Neuronal stem cell (in vitro differentiated cells): ENCODE results near the gene LRRC27.

Source experiments
- DNase-seq: peaks from one replicate; pipeline ENCODE4 v3.0.0-alpha.2; 2013; ENCODE audit warnings: low spot score
- H2AFZ ChIP-seq: one replicate; pipeline ENCODE4 v1.6.1; 2013; ENCODE audit warnings: mild to moderate bottlenecking, low read length, inconsistent platforms
- H2AK5ac ChIP-seq: 2 replicates; pipeline ENCODE4 v1.6.1; 2013; ENCODE audit warnings: low read depth, mild to moderate bottlenecking, inconsistent platforms, low read length, moderate library complexity, mixed read lengths
- H2BK120ac ChIP-seq: 2 replicates; pipeline ENCODE4 v1.6.1; 2013; ENCODE audit warnings: low read depth, mild to moderate bottlenecking, inconsistent platforms, low read length, moderate library complexity, mixed read lengths
- H2BK12ac ChIP-seq: one replicate; pipeline ENCODE4 v1.6.1; 2013; ENCODE audit warnings: low read length, inconsistent platforms
- H2BK15ac ChIP-seq: 2 replicates; pipeline ENCODE4 v1.6.1; 2013; ENCODE audit warnings: mild to moderate bottlenecking, low read length, inconsistent platforms, mixed read lengths
- H2BK5ac ChIP-seq: one replicate; pipeline ENCODE4 v1.6.1; 2013; ENCODE audit warnings: inconsistent platforms, mild to moderate bottlenecking, low read length, moderate library complexity
- H3K14ac ChIP-seq: one replicate; pipeline ENCODE4 v1.6.1; 2013; ENCODE audit warnings: low read length, inconsistent platforms
- H3K18ac ChIP-seq: 2 replicates; pipeline ENCODE4 v1.6.1; 2013; ENCODE audit warnings: low read length, inconsistent platforms
- H3K23ac ChIP-seq: 2 replicates; pipeline ENCODE4 v1.6.1; 2013; ENCODE audit warnings: low read depth, mild to moderate bottlenecking, mixed read lengths, low read length, inconsistent platforms; ENCODE audit not compliant: poor library complexity
- H3K27ac ChIP-seq: replicated peaks from 3 replicates; pipeline ENCODE4 v1.5.1; 2013; ENCODE audit warnings: low read length, inconsistent platforms
- H3K27me3 ChIP-seq, 3 experiments: 2 replicates each; pipeline ENCODE4 v1.6.1; 2013; ENCODE audit warnings: low read length in 3 of 3, mild to moderate bottlenecking in 2 of 3, inconsistent platforms in 1 of 3, low read depth in 1 of 3, mixed read lengths in 1 of 3, moderate library complexity in 1 of 3; ENCODE audit not compliant: control insufficient read depth in 3 of 3, insufficient read depth in 3 of 3
- H3K36me3 ChIP-seq, 2 donors: replicated peaks in 1 of 2; 2 replicates each; pipeline ENCODE4 v1.6.1; 2013; ENCODE audit warnings: low read length in 2 of 2; ENCODE audit not compliant: control insufficient read depth in 2 of 2, insufficient read depth in 2 of 2
- H3K4ac ChIP-seq: 2 replicates; pipeline ENCODE4 v1.6.1; 2013; ENCODE audit warnings: inconsistent platforms, mild to moderate bottlenecking, low read length, moderate library complexity
- H3K4me1 ChIP-seq, 2 donors: 1 replicate in 1 of 2; 2 replicates in 1 of 2; pipeline ENCODE4 v1.6.1; 2013; ENCODE audit warnings: low read length in 2 of 2, low read depth in 1 of 2; ENCODE audit not compliant: control insufficient read depth in 2 of 2, insufficient read depth in 1 of 2
- H3K4me2 ChIP-seq: one replicate; pipeline ENCODE4 v1.6.1; 2013; ENCODE audit warnings: mild to moderate bottlenecking, low read length, inconsistent platforms; ENCODE audit not compliant: insufficient read depth, poor library complexity, severe bottlenecking
- H3K4me3 ChIP-seq, 2 donors: 2 replicates each; pipeline ENCODE4 v1.5.1; 2013; ENCODE audit warnings: low read length in 2 of 2, mild to moderate bottlenecking in 2 of 2, inconsistent platforms in 1 of 2, moderate library complexity in 1 of 2
- H3K79me1 ChIP-seq: one replicate; pipeline ENCODE4 v1.6.1; 2013; ENCODE audit warnings: low read depth, mild to moderate bottlenecking, inconsistent platforms, low read length, moderate library complexity
- H3K9ac ChIP-seq: one replicate; pipeline ENCODE4 v1.6.1; 2013; ENCODE audit warnings: mild to moderate bottlenecking, low read depth, low read length, inconsistent platforms; ENCODE audit not compliant: poor library complexity
- H3K9me3 ChIP-seq, 2 donors: replicated peaks in 1 of 2; 2 replicates each; pipeline versions ENCODE3 to v1.6.1; 2013; ENCODE audit warnings: low read length in 2 of 2, mild to moderate bottlenecking in 2 of 2, inconsistent platforms in 1 of 2, low read depth in 1 of 2, mixed read lengths in 1 of 2, moderate library complexity in 1 of 2; ENCODE audit not compliant: control insufficient read depth in 2 of 2, insufficient read depth in 1 of 2
- H4K8ac ChIP-seq: one replicate; pipeline ENCODE4 v1.6.1; 2013; ENCODE audit warnings: low read depth, mild to moderate bottlenecking, inconsistent platforms, low read length, moderate library complexity
- H4K91ac ChIP-seq: one replicate; pipeline ENCODE4 v1.6.1; 2013; ENCODE audit warnings: low read length, low read depth, mild to moderate bottlenecking, inconsistent platforms; ENCODE audit not compliant: poor library complexity
- WGBS, 2 donors: extraction: QIAGEN DNeasy Blood & Tissue Kit; methylation state at CpG; one replicate each; pipeline ENCODE4 v1.1.7; 2013; ENCODE audit warnings: missing lambda C conversion rate in 2 of 2, mixed read lengths in 1 of 2; ENCODE audit not compliant: insufficient read length in 2 of 2, insufficient replicate concordance in 1 of 2; ENCODE audit errors: extremely low coverage in 2 of 2; 5-methylcytosine and 5-hydroxymethylcytosine counted together

The LRRC27 gene

GRCh38 chr10:132413226-132414205, 81.5 kb downstream of the LRRC27 start:
- H3K4me1 ChIP-seq: peaks cover 8 to 22% of the 10 kb centered on the region in 2 donors
- H2AK5ac ChIP-seq: peak overlapping the region; percentile 79
- peak overlapping the region; percentile 2 for H3K4ac ChIP-seq
- peaks cover 0 to 2% (median 0%) of the 10 kb centered on the region in 3 experiments for H3K27me3 ChIP-seq
- no peak overlapping the region for H3K27ac ChIP-seq
- peaks cover 2 to 4% of the 10 kb centered on the region in 2 donors for H3K36me3 ChIP-seq
- no peak overlapping the region for H4K8ac ChIP-seq
- H3K4me2 ChIP-seq: no peak overlapping the region
- H2BK12ac ChIP-seq: peak overlapping the region; percentile 66
- no peak overlapping the region for H2BK120ac ChIP-seq
- peak overlapping the region; percentile 66 for H2BK5ac ChIP-seq
- peaks cover 0 to 4% of the 10 kb centered on the region in 2 donors for H3K9me3 ChIP-seq
- no peak overlapping the region for H3K9ac ChIP-seq
- H3K23ac ChIP-seq: peak overlapping the region; percentile 75
- no peak overlapping the region for H2AFZ ChIP-seq
- H4K91ac ChIP-seq: no peak overlapping the region
- H2BK15ac ChIP-seq: no peak overlapping the region
- peak overlapping the region; percentile 82 for H3K14ac ChIP-seq
- no CpG with 5 or more reads among the region's 32 CpGs for WGBS, 2 donors
- peak overlapping the region; percentile 85 for H3K18ac ChIP-seq
- H3K79me1 ChIP-seq: peaks cover 2% of the 10 kb centered on the region
- H3K4me3 ChIP-seq: no peak overlapping the region
- DNase-seq: no peak

GRCh38 chr10:132414402-132415016, 82.5 kb downstream of the LRRC27 start:
- Histone ChIP-seq H3K9ac (no peak overlapping the region), H3K79me1 (peaks cover 2% of the 10 kb centered on the region), H3K23ac (peak overlapping the region; percentile 25), H3K14ac (peak overlapping the region; percentile 31), H3K4me1 (peaks cover 8 to 27% of the 10 kb centered on the region in 2 donors), H3K27me3 (peaks cover 0 to 2% (median 0%) of the 10 kb centered on the region in 3 experiments), H3K9me3 (peaks cover 0 to 4% of the 10 kb centered on the region in 2 donors), H4K8ac (no peak overlapping the region), H4K91ac (peak overlapping the region; percentile 85), H2BK120ac (no peak overlapping the region), H2AK5ac (peak overlapping the region; percentile 61), H3K4me2 (no peak overlapping the region), H2BK15ac (no peak overlapping the region), H2BK5ac (peak overlapping the region; percentile 66), H3K18ac (peak overlapping the region; percentile 80), H2BK12ac (no peak overlapping the region), H3K4me3 (no peak overlapping the region), H3K27ac (no peak overlapping the region), H2AFZ (no peak overlapping the region), H3K36me3 (peaks cover 2 to 4% of the 10 kb centered on the region in 2 donors), H3K4ac (peak overlapping the region; percentile 66)
- no CpG with 5 or more reads among the region's 21 CpGs for WGBS, 2 donors
- no peak for DNase-seq

GRCh38 chr10:132415255-132415654, 83.3 kb downstream of the LRRC27 start:
- Histone ChIP-seq H3K36me3 (peaks cover 2 to 4% of the 10 kb centered on the region in 2 donors), H3K4me2 (no peak overlapping the region), H2AK5ac (no peak overlapping the region), H3K18ac (no peak overlapping the region), H3K9ac (peak overlapping the region; percentile 34), H3K14ac (no peak overlapping the region), H4K8ac (peak overlapping the region; percentile 19), H3K4ac (no peak overlapping the region), H3K27me3 (peaks cover 0 to 2% (median 0%) of the 10 kb centered on the region in 3 experiments), H3K9me3 (peaks cover 0 to 4% of the 10 kb centered on the region in 2 donors), H2BK5ac (no peak overlapping the region), H3K79me1 (peaks cover 2% of the 10 kb centered on the region), H2BK120ac (no peak overlapping the region), H4K91ac (no peak overlapping the region), H2BK12ac (no peak overlapping the region), H2AFZ (no peak overlapping the region), H3K27ac (no peak overlapping the region), H3K4me3 (peak overlapping the region in 1 of 2 donors; percentile 35), H3K4me1 (peaks cover 8 to 27% of the 10 kb centered on the region in 2 donors), H2BK15ac (no peak overlapping the region), H3K23ac (no peak overlapping the region)
- 100% methylated on average over 1 to 5 of the region's 5 CpGs for WGBS, 2 donors
- DNase-seq: no peak

- H3K4me1 ChIP-seq: peaks cover 9 to 30% of the 10 kb centered on the region in 2 donors
- peak overlapping the region; percentile 40 for H4K91ac ChIP-seq
- peaks cover 2 to 4% of the 10 kb centered on the region in 2 donors for H3K36me3 ChIP-seq
- H3K9ac ChIP-seq: peak overlapping the region; percentile 55
- no peak overlapping the region for H3K27ac ChIP-seq
- H3K23ac ChIP-seq: no peak overlapping the region
- H3K4ac ChIP-seq: no peak overlapping the region
- H2BK120ac ChIP-seq: no peak overlapping the region
- H3K4me2 ChIP-seq: no peak overlapping the region
- no peak for DNase-seq
- H3K4me3 ChIP-seq: peak overlapping the region in 1 of 2 donors; percentile 46
- H2BK5ac ChIP-seq: no peak overlapping the region
- peaks cover 0 to 2% (median 0%) of the 10 kb centered on the region in 3 experiments for H3K27me3 ChIP-seq
- no peak overlapping the region for H4K8ac ChIP-seq
- H2AFZ ChIP-seq: no peak overlapping the region
- peaks cover 2% of the 10 kb centered on the region for H3K79me1 ChIP-seq
- H2AK5ac ChIP-seq: no peak overlapping the region
- no peak overlapping the region for H2BK12ac ChIP-seq
- peak overlapping the region; percentile 76 for H3K18ac ChIP-seq
- H2BK15ac ChIP-seq: no peak overlapping the region
- WGBS, 2 donors: no CpG with 5 or more reads among the region's 22 CpGs
- peaks cover 0 to 4% of the 10 kb centered on the region in 2 donors for H3K9me3 ChIP-seq
- no peak overlapping the region for H3K14ac ChIP-seq
These were observed 84.0 kb downstream of the LRRC27 start for GRCh38 chr10:132415956-132416355.
